GM23338 (cell line): ENCODE results near the gene MAGEA2. TPM values are rescaled to one million over a fixed set of nuclear protein-coding genes. Genes with fewer than 3 reads are reported as not detected.
"Not testable (repeated sequence)": the region's sequence is repeated elsewhere in the genome, so short reads cannot be mapped to it uniquely, and the experiment has no call there.

ENCODE experiments used
- ATAC-seq: fragments of 200-7000 bp; cut with Tn5 transposase; 3 replicates; pipeline ENCODE4 v1.9.1; 2020
- DNase-seq: peaks from one replicate; pipeline ENCODE4 v3.0.0-alpha.2; 2015; ENCODE audit warnings: low spot score
- H2AFZ ChIP-seq: fragments of 200-600 bp; sonication (generic); 2 replicates; pipeline ENCODE4 v1.8.0; 2016; ENCODE audit warnings: antibody characterized with exemption, mild to moderate bottlenecking, moderate library complexity
- H3F3A ChIP-seq: fragments of 200-600 bp; sonication (generic); replicated peaks from 2 replicates; pipeline ENCODE4 v1.8.0; 2017; ENCODE audit warnings: antibody characterized with exemption, mixed run types, low read depth
- H3K27ac ChIP-seq: fragments of 200-600 bp; sonication (generic); 2 replicates; pipeline ENCODE4 v1.6.1; 2016; ENCODE audit warnings: low read depth
- H3K27me3 ChIP-seq: fragments of 200-600 bp; sonication (generic); 2 replicates; pipeline ENCODE4 v1.8.0; 2016; ENCODE audit warnings: mild to moderate bottlenecking, mixed run types, moderate library complexity; ENCODE audit not compliant: insufficient read depth
- H3K36me3 ChIP-seq: fragments of 200-600 bp; sonication (generic); 2 replicates; pipeline ENCODE4 v1.8.0; 2016; ENCODE audit warnings: mild to moderate bottlenecking; ENCODE audit not compliant: insufficient read depth
- H3K4me1 ChIP-seq: fragments of 200-600 bp; sonication (generic); 2 replicates; pipeline ENCODE4 v1.8.0; 2016; ENCODE audit warnings: mild to moderate bottlenecking, moderate library complexity; ENCODE audit not compliant: insufficient read depth
- H3K4me2 ChIP-seq: fragments of 200-600 bp; sonication (generic); 2 replicates; pipeline ENCODE4 v1.7.1; 2017; ENCODE audit warnings: mixed run types
- H3K4me3 ChIP-seq: fragments of 200-600 bp; sonication (generic); 2 replicates; pipeline ENCODE4 v1.6.1; 2016; ENCODE audit warnings: mixed run types
- H3K79me2 ChIP-seq: fragments of 200-600 bp; sonication (generic); replicated peaks from 2 replicates; pipeline ENCODE4 v1.8.0; 2017; ENCODE audit warnings: mild to moderate bottlenecking; ENCODE audit not compliant: insufficient read depth
- H3K9me2 ChIP-seq: fragments of 200-600 bp; sonication (generic); 2 replicates; pipeline ENCODE4 v1.8.0; 2017; ENCODE audit not compliant: insufficient read depth
- H4K20me1 ChIP-seq: fragments of 200-600 bp; sonication (generic); replicated peaks from 2 replicates; pipeline ENCODE4 v1.8.0; 2017; ENCODE audit warnings: mild to moderate bottlenecking; ENCODE audit not compliant: insufficient read depth
- H3K27ac Mint-ChIP-seq: 2 replicates; pipeline ENCODE4 v1.8.0; 2020; ENCODE audit warnings: inconsistent platforms, mild to moderate bottlenecking, moderate library complexity, mixed read lengths
- H3K27me3 Mint-ChIP-seq: 3 replicates; pipeline ENCODE4 v1.8.0; 2022; ENCODE audit warnings: low read depth, mild to moderate bottlenecking, moderate library complexity, mixed read lengths, inconsistent platforms; ENCODE audit not compliant: insufficient read depth, poor library complexity
- H3K36me3 Mint-ChIP-seq: 3 replicates; pipeline ENCODE4 v1.8.0; 2021; ENCODE audit warnings: low read depth, mild to moderate bottlenecking, inconsistent platforms, moderate library complexity, mixed read lengths
- H3K4me1 Mint-ChIP-seq: 3 replicates; pipeline ENCODE4 v1.8.0; 2020; ENCODE audit warnings: mild to moderate bottlenecking, inconsistent platforms, mixed read lengths
- H3K4me3 Mint-ChIP-seq: 3 replicates; pipeline ENCODE4 v1.8.0; 2021; ENCODE audit warnings: moderate library complexity, mild to moderate bottlenecking, inconsistent platforms, mixed read lengths
- H3K9me3 Mint-ChIP-seq: 3 replicates; pipeline ENCODE4 v1.8.0; 2020; ENCODE audit warnings: moderate library complexity, mild to moderate bottlenecking, inconsistent platforms, mixed read lengths
- CREB1 ChIP-seq: fragments of 250-450 bp; sonication (Bioruptor Pico); IDR thresholded peaks from 2 replicates; pipeline ENCODE4 v1.5.0; 2020; ENCODE audit warnings: low read depth, mild to moderate bottlenecking, moderate library complexity
- EZH2 ChIP-seq: fragments of 200-600 bp; sonication (generic); IDR thresholded peaks from one replicate; pipeline ENCODE4 v1.8.0; 2017; ENCODE audit warnings: antibody characterized with exemption, mild to moderate bottlenecking, low read depth; ENCODE audit not compliant: unreplicated experiment
- EZH2phosphoT487 ChIP-seq: fragments of 200-600 bp; sonication (generic); IDR thresholded peaks from one replicate; pipeline ENCODE4 v1.8.1; 2018; ENCODE audit warnings: antibody characterized with exemption; ENCODE audit not compliant: unreplicated experiment
- ZNF114 ChIP-seq: fragments of 250-450 bp; sonication (Bioruptor Pico); IDR thresholded peaks from 2 replicates; pipeline ENCODE4 v1.5.0; 2020; ENCODE audit warnings: mild to moderate bottlenecking, moderate library complexity
- ZNF331 ChIP-seq: fragments of 250-450 bp; sonication (Bioruptor Pico); IDR thresholded peaks from 2 replicates; pipeline ENCODE4 v1.5.0; 2020; ENCODE audit warnings: low read depth, mild to moderate bottlenecking, moderate library complexity
- polyA plus RNA-seq: library from polyadenylated mRNA; unstranded; fragments of >200 nt; fragmentation: Nextera tagmentation; extraction: Ambion mirVana; gene quantifications from 2 replicates; pipeline ENCODE4 v1.2.1, GENCODE V29; 2016
- total RNA-seq: library from RNA; depleted of rRNA; stranded (reverse); fragments of >200 nt; shearing (Covaris generic); gene quantifications from 2 replicates; pipeline ENCODE4 v1.2.3, GENCODE V29; 2014
- TF ChIP-seq, protein P1 (sequence below): IDR thresholded peaks from 2 replicates; pipeline ENCODE4 v1.6.1; 2016; ENCODE audit warnings: antibody characterized with exemption
- TF ChIP-seq, protein P2 (sequence below): IDR thresholded peaks from one replicate; pipeline ENCODE4 v1.6.1; 2018; ENCODE audit warnings: antibody characterized with exemption; ENCODE audit not compliant: unreplicated experiment
- TF ChIP-seq, protein P3 (sequence below), 2 experiments: fragments of 200-600 bp in 1 of 2; sonication (generic) in 1 of 2; conservative IDR thresholded peaks; 2 replicates each; pipeline versions ENCODE4 v1.5.1 to v1.6.1; 2016 to 2017; ENCODE audit warnings: antibody characterized with exemption in 2 of 2, low read depth in 2 of 2, mild to moderate bottlenecking in 2 of 2, moderate library complexity in 1 of 2

Gene MAGEA2
- total and polyA plus RNA-seq, 2 experiments from 2014 or later: 1.5 to 5.5 TPM

DNA sequence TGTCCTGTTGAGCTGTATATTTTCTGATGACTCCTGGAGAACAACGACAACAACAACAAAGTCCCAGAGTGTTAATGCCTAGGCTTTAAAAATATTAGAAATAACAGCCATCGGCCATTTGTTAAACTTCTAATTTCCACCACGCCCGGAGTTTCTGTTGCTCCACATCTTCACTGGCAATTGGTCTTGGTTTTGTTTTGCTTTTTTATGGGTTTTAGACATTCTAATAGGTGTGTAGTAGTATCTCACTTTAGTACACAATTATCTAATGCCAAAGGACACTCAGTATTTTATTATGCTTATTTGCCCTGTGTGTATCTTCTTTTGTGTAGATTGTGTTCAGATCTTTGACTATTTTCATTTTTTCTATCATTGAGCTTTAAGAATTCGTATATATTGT lies 15.1 kb downstream of the MAGEA2 start:
- no peak overlapping the region for H3K4me3 ChIP-seq
- DNase-seq (no peak), ATAC-seq (no peak)
- H3K27me3 Mint-ChIP-seq: no peaks in the 10 kb centered on the region
- no peak overlapping the region for H3K4me2 ChIP-seq
- no peak overlapping the region for H3K27ac Mint-ChIP-seq
- H3K27ac ChIP-seq: no peak overlapping the region
- H3K4me3 Mint-ChIP-seq: no peak overlapping the region
- H3K4me1 ChIP-seq: no peaks in the 10 kb centered on the region
- H4K20me1 ChIP-seq: no peaks in the 10 kb centered on the region
- no peaks in the 10 kb centered on the region for H3F3A ChIP-seq
- no peaks in the 10 kb centered on the region for H3K9me2 ChIP-seq
- H3K9me3 Mint-ChIP-seq: no peaks in the 10 kb centered on the region
- no peak for TF ChIP-seq ZNF114 (CRISPR knock-in tag)
- no peaks in the 10 kb centered on the region for H3K79me2 ChIP-seq
- H3K27me3 ChIP-seq: no peaks in the 10 kb centered on the region
- H2AFZ ChIP-seq: no peak overlapping the region
- no peaks in the 10 kb centered on the region for H3K36me3 ChIP-seq
- no peaks in the 10 kb centered on the region for H3K4me1 Mint-ChIP-seq
- H3K36me3 Mint-ChIP-seq: no peaks in the 10 kb centered on the region

DNA sequence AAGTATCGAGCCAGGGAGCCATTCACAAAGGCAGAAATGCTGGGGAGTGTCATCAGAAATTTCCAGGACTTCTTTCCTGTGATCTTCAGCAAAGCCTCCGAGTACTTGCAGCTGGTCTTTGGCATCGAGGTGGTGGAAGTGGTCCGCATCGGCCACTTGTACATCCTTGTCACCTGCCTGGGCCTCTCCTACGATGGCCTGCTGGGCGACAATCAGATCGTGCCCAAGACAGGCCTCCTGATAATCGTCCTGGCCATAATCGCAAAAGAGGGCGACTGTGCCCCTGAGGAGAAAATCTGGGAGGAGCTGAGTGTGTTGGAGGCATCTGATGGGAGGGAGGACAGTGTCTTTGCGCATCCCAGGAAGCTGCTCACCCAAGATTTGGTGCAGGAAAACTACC lies 17.1 kb downstream of the MAGEA2 start:
- not testable (repeated sequence) for H4K20me1 ChIP-seq, ATAC-seq, H3K27me3 ChIP-seq, H3F3A ChIP-seq, H2AFZ ChIP-seq, H3K27ac ChIP-seq, H3K36me3 Mint-ChIP-seq, H3K27me3 Mint-ChIP-seq, H3K79me2 ChIP-seq, DNase-seq, H3K4me3 Mint-ChIP-seq, H3K4me1 Mint-ChIP-seq, H3K9me3 Mint-ChIP-seq, H3K36me3 ChIP-seq, H3K4me2 ChIP-seq, H3K27ac Mint-ChIP-seq, H3K4me3 ChIP-seq, H3K4me1 ChIP-seq, H3K9me2 ChIP-seq

DNA sequence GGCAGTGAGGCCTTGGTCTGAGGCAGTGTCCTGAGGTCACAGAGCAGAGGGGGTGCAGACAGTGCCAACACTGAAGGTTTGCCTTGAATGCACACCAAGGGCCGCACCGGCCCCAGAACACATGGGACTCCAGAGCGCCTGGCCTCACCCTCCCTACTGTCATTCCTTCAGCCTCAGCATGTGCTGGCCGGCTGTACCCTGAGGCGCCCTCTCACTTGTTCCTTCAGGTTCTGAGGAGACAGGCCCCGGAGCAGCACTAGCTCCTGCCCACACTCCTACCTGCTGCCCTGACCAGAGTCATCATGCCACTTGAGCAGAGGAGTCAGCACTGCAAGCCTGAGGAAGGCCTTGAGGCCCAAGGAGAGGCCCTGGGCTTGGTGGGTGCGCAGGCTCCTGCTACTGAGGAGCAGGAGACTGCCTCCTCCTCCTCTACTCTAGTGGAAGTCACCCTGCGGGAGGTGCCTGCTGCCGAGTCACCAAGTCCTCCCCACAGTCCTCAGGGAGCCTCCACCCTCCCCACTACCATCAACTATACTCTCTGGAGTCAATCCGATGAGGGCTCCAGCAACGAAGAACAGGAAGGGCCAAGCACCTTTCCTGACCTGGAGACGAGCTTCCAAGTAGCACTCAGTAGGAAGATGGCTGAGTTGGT lies 17.7 kb downstream of the MAGEA2 start:
- no peaks in the 10 kb centered on the region for H3K9me3 Mint-ChIP-seq

More for the DNA sequence above, 17.7 kb downstream of the MAGEA2 start:
- H3K4me1 ChIP-seq: no peaks in the 10 kb centered on the region
- no peaks in the 10 kb centered on the region for H3K27me3 ChIP-seq
- H3K27ac ChIP-seq: no peak overlapping the region
- H3K4me2 ChIP-seq: no peak overlapping the region
- DNase-seq (no peak), ATAC-seq (no peak)
- no peak overlapping the region for H2AFZ ChIP-seq
- no peaks in the 10 kb centered on the region for H3K36me3 Mint-ChIP-seq
- no peaks in the 10 kb centered on the region for H3K79me2 ChIP-seq
- no peaks in the 10 kb centered on the region for H3K27me3 Mint-ChIP-seq
- no peak for TF ChIP-seq EZH2phosphoT487
- no peak for TF ChIP-seq ZNF331
- TF ChIP-seq ZNF114 (CRISPR knock-in tag): no peak
- TF ChIP-seq CREB1: no peak
- TF ChIP-seq, protein P1, sequence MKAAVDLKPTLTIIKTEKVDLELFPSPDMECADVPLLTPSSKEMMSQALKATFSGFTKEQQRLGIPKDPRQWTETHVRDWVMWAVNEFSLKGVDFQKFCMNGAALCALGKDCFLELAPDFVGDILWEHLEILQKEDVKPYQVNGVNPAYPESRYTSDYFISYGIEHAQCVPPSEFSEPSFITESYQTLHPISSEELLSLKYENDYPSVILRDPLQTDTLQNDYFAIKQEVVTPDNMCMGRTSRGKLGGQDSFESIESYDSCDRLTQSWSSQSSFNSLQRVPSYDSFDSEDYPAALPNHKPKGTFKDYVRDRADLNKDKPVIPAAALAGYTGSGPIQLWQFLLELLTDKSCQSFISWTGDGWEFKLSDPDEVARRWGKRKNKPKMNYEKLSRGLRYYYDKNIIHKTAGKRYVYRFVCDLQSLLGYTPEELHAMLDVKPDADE: no peak
- TF ChIP-seq, protein P2, sequence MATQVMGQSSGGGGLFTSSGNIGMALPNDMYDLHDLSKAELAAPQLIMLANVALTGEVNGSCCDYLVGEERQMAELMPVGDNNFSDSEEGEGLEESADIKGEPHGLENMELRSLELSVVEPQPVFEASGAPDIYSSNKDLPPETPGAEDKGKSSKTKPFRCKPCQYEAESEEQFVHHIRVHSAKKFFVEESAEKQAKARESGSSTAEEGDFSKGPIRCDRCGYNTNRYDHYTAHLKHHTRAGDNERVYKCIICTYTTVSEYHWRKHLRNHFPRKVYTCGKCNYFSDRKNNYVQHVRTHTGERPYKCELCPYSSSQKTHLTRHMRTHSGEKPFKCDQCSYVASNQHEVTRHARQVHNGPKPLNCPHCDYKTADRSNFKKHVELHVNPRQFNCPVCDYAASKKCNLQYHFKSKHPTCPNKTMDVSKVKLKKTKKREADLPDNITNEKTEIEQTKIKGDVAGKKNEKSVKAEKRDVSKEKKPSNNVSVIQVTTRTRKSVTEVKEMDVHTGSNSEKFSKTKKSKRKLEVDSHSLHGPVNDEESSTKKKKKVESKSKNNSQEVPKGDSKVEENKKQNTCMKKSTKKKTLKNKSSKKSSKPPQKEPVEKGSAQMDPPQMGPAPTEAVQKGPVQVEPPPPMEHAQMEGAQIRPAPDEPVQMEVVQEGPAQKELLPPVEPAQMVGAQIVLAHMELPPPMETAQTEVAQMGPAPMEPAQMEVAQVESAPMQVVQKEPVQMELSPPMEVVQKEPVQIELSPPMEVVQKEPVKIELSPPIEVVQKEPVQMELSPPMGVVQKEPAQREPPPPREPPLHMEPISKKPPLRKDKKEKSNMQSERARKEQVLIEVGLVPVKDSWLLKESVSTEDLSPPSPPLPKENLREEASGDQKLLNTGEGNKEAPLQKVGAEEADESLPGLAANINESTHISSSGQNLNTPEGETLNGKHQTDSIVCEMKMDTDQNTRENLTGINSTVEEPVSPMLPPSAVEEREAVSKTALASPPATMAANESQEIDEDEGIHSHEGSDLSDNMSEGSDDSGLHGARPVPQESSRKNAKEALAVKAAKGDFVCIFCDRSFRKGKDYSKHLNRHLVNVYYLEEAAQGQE: no peak
- TF ChIP-seq EZH2: no peak
- TF ChIP-seq, protein P3, sequence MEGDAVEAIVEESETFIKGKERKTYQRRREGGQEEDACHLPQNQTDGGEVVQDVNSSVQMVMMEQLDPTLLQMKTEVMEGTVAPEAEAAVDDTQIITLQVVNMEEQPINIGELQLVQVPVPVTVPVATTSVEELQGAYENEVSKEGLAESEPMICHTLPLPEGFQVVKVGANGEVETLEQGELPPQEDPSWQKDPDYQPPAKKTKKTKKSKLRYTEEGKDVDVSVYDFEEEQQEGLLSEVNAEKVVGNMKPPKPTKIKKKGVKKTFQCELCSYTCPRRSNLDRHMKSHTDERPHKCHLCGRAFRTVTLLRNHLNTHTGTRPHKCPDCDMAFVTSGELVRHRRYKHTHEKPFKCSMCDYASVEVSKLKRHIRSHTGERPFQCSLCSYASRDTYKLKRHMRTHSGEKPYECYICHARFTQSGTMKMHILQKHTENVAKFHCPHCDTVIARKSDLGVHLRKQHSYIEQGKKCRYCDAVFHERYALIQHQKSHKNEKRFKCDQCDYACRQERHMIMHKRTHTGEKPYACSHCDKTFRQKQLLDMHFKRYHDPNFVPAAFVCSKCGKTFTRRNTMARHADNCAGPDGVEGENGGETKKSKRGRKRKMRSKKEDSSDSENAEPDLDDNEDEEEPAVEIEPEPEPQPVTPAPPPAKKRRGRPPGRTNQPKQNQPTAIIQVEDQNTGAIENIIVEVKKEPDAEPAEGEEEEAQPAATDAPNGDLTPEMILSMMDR (conservative IDR thresholded peaks at IDR 0.05; ENCODE audit: low read depth in 2 of 2): no peak
- H3K4me3 ChIP-seq: no peak overlapping the region
- H3K4me3 Mint-ChIP-seq: no peak overlapping the region
- no peak overlapping the region for H3K27ac Mint-ChIP-seq
- H4K20me1 ChIP-seq: no peaks in the 10 kb centered on the region
- no peaks in the 10 kb centered on the region for H3K9me2 ChIP-seq
- H3F3A ChIP-seq: no peaks in the 10 kb centered on the region
- H3K4me1 Mint-ChIP-seq: no peaks in the 10 kb centered on the region; the same call in 2 of the 3 replicates
- H3K36me3 ChIP-seq: no peaks in the 10 kb centered on the region
